Astrocyte of the cerebellum (primary cell): ENCODE data around the gene MAML3.

Source experiments
- DNase-seq: peaks from one replicate; pipeline ENCODE4 v3.0.0-alpha.2; 2011; ENCODE audit warnings: low read depth
- H3K4me3 ChIP-seq: 2 replicates; pipeline ENCODE4 v1.5.1; 2011; ENCODE audit warnings: mild to moderate bottlenecking, low read depth, low read length, moderate library complexity
- in situ Hi-C: cut with HindIII; loops from 2 replicates; pipeline ENCODE4 v1.10.0; 2017; ENCODE audit warnings: low sequenced_read_pairs
- TF ChIP-seq, protein P1 (sequence below): IDR thresholded peaks from 2 replicates; pipeline ENCODE4 v1.5.1; 2012; ENCODE audit warnings: low read length, low read depth, moderate library complexity, mild to moderate bottlenecking; ENCODE audit errors: missing control alignments

The MAML3 gene

DNA sequence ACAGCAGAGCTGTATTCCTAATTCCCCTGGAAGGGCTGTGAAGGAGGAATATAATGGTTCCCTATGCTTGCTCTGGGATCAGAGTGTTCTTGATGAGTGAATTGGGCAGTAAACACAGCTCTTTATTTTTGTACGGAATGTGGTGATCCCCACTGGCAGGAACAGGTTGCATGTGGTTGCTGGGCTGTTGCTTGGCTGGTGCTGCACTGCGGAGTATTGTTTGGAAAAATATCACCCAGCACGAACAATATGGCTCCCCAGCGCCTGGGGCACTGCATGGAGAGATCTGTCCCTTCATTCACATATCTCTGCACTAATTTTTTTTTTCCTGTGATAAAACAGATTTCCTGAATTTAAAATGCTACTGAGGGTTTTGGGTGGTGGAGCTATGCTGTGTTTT, 368.6 kb downstream of the MAML3 start:
- DNase-seq: no peak
- H3K4me3 ChIP-seq: no peak overlapping the region
- TF ChIP-seq, protein P1, sequence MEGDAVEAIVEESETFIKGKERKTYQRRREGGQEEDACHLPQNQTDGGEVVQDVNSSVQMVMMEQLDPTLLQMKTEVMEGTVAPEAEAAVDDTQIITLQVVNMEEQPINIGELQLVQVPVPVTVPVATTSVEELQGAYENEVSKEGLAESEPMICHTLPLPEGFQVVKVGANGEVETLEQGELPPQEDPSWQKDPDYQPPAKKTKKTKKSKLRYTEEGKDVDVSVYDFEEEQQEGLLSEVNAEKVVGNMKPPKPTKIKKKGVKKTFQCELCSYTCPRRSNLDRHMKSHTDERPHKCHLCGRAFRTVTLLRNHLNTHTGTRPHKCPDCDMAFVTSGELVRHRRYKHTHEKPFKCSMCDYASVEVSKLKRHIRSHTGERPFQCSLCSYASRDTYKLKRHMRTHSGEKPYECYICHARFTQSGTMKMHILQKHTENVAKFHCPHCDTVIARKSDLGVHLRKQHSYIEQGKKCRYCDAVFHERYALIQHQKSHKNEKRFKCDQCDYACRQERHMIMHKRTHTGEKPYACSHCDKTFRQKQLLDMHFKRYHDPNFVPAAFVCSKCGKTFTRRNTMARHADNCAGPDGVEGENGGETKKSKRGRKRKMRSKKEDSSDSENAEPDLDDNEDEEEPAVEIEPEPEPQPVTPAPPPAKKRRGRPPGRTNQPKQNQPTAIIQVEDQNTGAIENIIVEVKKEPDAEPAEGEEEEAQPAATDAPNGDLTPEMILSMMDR: no peak
- in situ Hi-C loops: no loop called here

DNA sequence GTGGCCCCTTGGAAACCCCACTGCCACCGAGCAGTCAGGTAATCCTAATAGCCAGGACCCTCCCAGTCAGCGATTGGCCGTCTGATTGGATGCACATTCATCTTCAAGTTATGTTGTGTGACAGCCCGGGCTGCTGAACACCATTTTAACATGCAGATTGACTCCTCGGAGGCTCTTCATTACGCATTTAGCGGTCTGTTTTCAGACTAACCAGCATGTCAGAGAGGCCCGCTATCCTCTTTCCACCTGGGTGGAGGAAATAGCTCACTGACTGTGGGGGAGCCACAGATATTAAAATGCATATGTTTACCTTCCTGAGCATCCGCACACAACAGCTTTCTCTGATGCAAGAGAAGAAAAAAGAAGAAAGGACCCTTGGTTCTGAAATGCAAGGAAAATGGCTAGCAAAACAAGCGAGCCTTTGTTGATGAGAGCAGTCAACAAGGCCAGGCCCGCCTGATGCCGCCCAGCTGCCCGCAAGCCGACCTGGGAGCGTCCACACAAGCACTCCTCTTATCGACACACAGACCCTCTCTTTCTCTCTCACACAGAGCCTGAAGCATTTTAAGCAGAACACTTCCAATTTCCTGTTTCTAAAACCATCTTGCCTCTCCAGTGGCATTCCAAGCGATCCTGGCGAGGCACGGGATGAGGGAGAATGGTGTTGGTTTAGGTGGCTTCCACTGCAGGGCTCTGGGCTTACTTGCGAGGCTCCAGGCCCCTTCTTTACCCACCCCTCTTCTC, 370.1 kb downstream of the MAML3 start:
- in situ Hi-C loops: no loop called here
- DNase-seq: no peak
- H3K4me3 ChIP-seq: no peak overlapping the region
- TF ChIP-seq, protein P1: no peak

DNA sequence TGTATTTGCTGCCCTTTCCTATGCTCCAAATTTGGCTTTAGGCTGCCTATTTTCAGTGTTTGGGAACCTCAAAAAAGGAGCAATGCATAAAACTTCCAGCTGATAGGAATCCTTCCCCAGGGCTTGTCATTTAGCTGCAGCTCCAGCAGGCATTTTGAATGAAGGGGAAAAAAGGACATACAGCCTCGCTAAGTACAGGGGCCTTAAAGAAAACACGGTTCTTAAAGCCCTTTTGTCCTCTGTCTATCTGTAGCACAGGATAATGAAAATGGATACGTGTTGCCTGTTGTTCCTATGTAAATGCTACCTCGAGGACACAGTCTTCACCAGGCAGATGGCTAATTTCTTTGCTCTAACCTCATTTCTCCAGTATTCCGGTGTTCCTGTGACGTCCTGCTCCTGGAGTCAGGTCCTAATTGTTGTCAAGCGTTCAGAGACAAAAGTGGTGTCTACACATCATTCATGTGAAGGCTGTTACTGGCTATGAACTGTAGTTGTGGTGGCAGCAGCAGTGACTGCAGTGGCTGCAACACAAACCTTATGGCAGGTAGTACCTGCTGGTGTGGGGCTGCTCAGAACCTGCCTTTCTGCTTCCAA, 371.0 kb downstream of the MAML3 start:
- in situ Hi-C loops: no loop called here
- TF ChIP-seq, protein P1: no peak
- DNase-seq: no peak
- no peak overlapping the region for H3K4me3 ChIP-seq

DNA sequence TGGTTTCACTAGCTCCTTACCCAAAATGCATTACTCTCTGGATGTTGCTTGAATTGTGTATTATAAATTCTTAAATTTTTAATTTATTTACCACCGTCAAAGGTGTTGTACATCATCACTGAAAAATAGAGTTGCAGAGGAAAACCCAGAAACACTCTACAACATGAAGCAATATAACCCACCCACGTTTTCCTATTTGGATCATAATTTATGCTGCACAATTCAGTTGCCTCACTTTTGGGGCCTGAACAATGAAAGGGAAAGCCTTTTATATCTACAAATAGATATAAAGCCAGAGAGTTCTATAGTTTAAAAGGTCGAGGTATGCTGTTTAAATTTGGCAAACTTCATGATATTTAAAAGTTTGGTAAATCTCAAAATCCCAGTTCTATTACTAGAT, 372.9 kb downstream of the MAML3 start:
- DNase-seq: no peak
- no peak overlapping the region for H3K4me3 ChIP-seq
- TF ChIP-seq, protein P1: no peak
- in situ Hi-C loops: no loop called here

DNA sequence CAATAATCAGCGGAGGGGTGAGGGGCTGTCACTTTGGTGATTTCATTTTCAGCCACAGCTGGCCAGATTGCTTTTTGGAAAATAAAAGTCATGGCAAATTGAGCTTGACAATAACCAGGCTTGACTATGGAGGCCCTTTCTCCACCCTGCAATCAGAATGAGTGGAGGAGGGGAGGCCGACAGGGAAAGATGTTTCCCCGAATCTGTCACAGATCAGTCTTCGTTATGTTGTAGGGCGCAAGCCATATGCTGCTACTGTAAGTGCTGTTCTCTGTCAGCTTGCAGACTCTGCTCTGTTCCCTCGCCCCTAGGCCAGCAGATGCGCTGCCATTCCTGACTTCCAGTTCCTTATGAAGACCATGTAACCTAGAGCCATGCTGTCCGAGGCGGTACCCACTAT, 374.3 kb downstream of the MAML3 start:
- in situ Hi-C loops: no loop called here
- DNase-seq: no peak
- H3K4me3 ChIP-seq: no peak overlapping the region
- TF ChIP-seq, protein P1: no peak

DNA sequence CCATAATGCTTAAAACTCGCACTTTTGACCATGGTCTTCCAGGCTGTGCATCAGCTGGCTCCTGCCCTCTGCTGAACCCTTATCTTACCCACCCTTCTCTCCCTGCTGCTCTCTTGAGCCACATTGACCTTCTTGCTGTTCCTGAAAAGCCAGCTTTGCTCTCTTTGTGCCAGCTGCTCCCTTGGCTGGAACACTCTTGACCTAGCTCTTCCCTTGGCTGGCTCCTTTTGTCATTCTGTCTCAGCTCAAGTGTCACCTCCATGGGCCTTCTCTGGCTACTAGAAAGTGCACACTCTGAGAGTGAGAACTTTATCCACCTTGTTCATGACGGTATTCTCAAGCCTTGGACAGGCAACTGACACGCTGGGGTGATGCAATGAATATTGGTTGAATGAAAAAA, 376.2 kb downstream of the MAML3 start:
- no peak for DNase-seq
- TF ChIP-seq, protein P1: no peak
- in situ Hi-C loops: no loop called here
- no peak overlapping the region for H3K4me3 ChIP-seq
